ENCODE measurements around the gene OR2L5. TPM values are rescaled to one million over a fixed set of nuclear protein-coding genes. Genes with fewer than 3 reads are reported as not detected.

OR2L5 gene
- polyA plus RNA-seq, 3 donors: not detected

Other genes starting within 250 kb of the OR2L5 start
- gene OR14A16, start 189.5 kb upstream of the OR2L5 start, polyA plus RNA-seq (ENCODE audit: insufficient read length in 3 of 3): not detected
- gene OR11L1, start 171.8 kb upstream of the OR2L5 start, polyA plus RNA-seq (ENCODE audit: insufficient read length in 3 of 3): not detected
- 1 to 10 TPM; 1.1 to 2.2 (median 1.3) TPM for gene TRIM58, start 156.5 kb upstream of the OR2L5 start, polyA plus RNA-seq (ENCODE audit: insufficient read length in 3 of 3)
- under 1 TPM; 0.21 to 0.54 (median 0.22) TPM for gene OR2W3, start 118.1 kb upstream of the OR2L5 start, polyA plus RNA-seq (ENCODE audit: insufficient read length in 3 of 3)
- gene OR2T8, start 93.4 kb upstream of the OR2L5 start, polyA plus RNA-seq (ENCODE audit: insufficient read length in 3 of 3): not detected
- not detected for gene OR2AJ1, start 88.8 kb upstream of the OR2L5 start, polyA plus RNA-seq (ENCODE audit: insufficient read length in 3 of 3)
- gene OR2L8, start 64.8 kb upstream of the OR2L5 start, polyA plus RNA-seq (ENCODE audit: insufficient read length in 3 of 3): not detected
- not detected for gene OR2AK2, start 48.4 kb upstream of the OR2L5 start, polyA plus RNA-seq (ENCODE audit: insufficient read length in 3 of 3)
- under 1 TPM; 0.04 to 0.14 (median 0.06) TPM for gene OR2L2, start 16.4 kb downstream of the OR2L5 start, polyA plus RNA-seq (ENCODE audit: insufficient read length in 3 of 3)
- not detected for gene OR2L3, start 33.2 kb downstream of the OR2L5 start, polyA plus RNA-seq (ENCODE audit: insufficient read length in 3 of 3)
- not detected for gene OR2L13, start 81.5 kb downstream of the OR2L5 start, polyA plus RNA-seq (ENCODE audit: insufficient read length in 3 of 3)
- not detected for gene OR2M5, start 131.5 kb downstream of the OR2L5 start, polyA plus RNA-seq (ENCODE audit: insufficient read length in 3 of 3)
- not detected for gene OR2M2, start 161.2 kb downstream of the OR2L5 start, polyA plus RNA-seq (ENCODE audit: insufficient read length in 3 of 3)
- under 1 TPM in 2 of 3 donors, not detected in 1; 0.04 to 0.06 TPM for gene OR2M3, start 183.6 kb downstream of the OR2L5 start, polyA plus RNA-seq (ENCODE audit: insufficient read length in 3 of 3)
- under 1 TPM in 2 of 3 donors, not detected in 1; 0.03 to 0.08 TPM for gene OR2M4, start 217.8 kb downstream of the OR2L5 start, polyA plus RNA-seq (ENCODE audit: insufficient read length in 3 of 3)